ENCODE data around the gene IL27RA. TPM values are rescaled to one million over a fixed set of nuclear protein-coding genes. Genes with fewer than 3 reads are reported as not detected.

IL27RA gene
- total and polyA plus RNA-seq, 2 of the 4 experiments (the other 2 are of a cell fraction), result 2.9 to 5.1 TPM

DNA sequence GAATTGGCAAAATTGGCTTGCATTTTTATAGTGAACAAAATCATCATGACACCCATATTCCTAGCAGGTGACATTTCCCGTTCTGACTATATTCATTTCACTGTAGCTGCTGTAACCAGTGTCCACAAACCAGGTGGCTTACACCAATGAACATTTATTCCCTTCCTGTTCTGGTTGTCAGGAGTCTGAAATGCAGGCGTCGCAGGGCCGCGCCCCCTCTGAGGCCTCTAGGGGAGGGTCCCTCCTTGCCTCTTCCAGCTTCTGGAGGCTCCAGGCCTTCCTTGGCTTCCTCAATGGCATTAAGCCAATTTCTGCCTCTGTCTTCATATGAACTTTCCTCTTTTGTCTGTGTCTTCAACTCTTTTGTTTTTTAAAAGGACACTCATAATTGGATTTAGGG is 10.1 kb upstream of the IL27RA start:
- H4K20me1 ChIP-seq (ENCODE audit: insufficient read depth, low read length), result no peaks in the 10 kb centered on the region
- no peak overlapping the region for H3K4ac ChIP-seq (ENCODE audit: low read depth, low read length)
- dilution Hi-C loops (cut with HindIII; ENCODE audit: low sequenced_read_pairs, unreplicated experiment) (no loop called here), intact Hi-C loops (cut with micrococcal nuclease) (no loop called here), in situ Hi-C loops (cut with MboI; ENCODE audit: low sequenced_read_pairs) (no loop called here)
- no peaks in the 10 kb centered on the region for H3K27me3 ChIP-seq (ENCODE audit: control insufficient read depth, insufficient read depth, low read length)
- H3K14ac ChIP-seq (replicated peaks; ENCODE audit: low read depth, low read length), result no peak overlapping the region
- no peak overlapping the region for H2AFZ ChIP-seq (replicated peaks; ENCODE audit: low read length, poor library complexity)
- H3K4me1 ChIP-seq (ENCODE audit: control insufficient read depth, insufficient read depth, low read length), result no peaks in the 10 kb centered on the region
- no peak overlapping the region for H3K23ac ChIP-seq (ENCODE audit: low read depth, low read length)
- CTCF ChIA-PET, result interaction anchor here (1.0 kb wide), 1 partner anchor 10 kb away, joined by 3 read pairs; the partner anchor contains the start of gene IL27RA
- no peak overlapping the region for H4K5ac ChIP-seq (ENCODE audit: low read depth, low read length)
- POLR2A ChIA-PET (ENCODE audit: unreplicated experiment), result no interaction called here
- H3K9ac ChIP-seq (ENCODE audit: low read depth, low read length), result no peak overlapping the region
- H2BK120ac ChIP-seq (ENCODE audit: low read depth, low read length), result no peak overlapping the region
- no peak overlapping the region for H2AK5ac ChIP-seq (ENCODE audit: low read depth, low read length)
- no peak overlapping the region for H3K18ac ChIP-seq (ENCODE audit: low read depth, low read length)
- H3K4me2 ChIP-seq (ENCODE audit: low read depth, low read length), result no peak overlapping the region
- no peaks in the 10 kb centered on the region for H3K9me3 ChIP-seq (ENCODE audit: control insufficient read depth, insufficient read depth, low read length)
- H4K8ac ChIP-seq (ENCODE audit: low read depth in 2 of 2, low read length in 2 of 2), result no peak overlapping the region
- no peak overlapping the region for H3K56ac ChIP-seq (ENCODE audit: extremely low read depth, insufficient read depth, low read length)
- H3K79me1 ChIP-seq (ENCODE audit: low read depth in 1 of 2, low read length in 2 of 2), result no peaks in the 10 kb centered on the region
- no peak for TF ChIP-seq NFE2L2 (IDR thresholded peaks at IDR 0.05; ENCODE audit: low read depth, low read length)
- TF ChIP-seq POLR2A (IDR thresholded peaks at IDR 0.05; ENCODE audit: low read depth, low read length), result no peak
- TF ChIP-seq CTCF (conservative IDR thresholded peaks at IDR 0.05; ENCODE audit: low read depth, low read length), result no peak
- TF ChIP-seq RAD21 (IDR thresholded peaks at IDR 0.05; ENCODE audit: low read length), result no peak
- TF ChIP-seq MAZ (IDR thresholded peaks at IDR 0.05; ENCODE audit: borderline replicate concordance, low read depth, low read length), result no peak
- no peak for TF ChIP-seq CEBPB (IDR thresholded peaks at IDR 0.05; ENCODE audit: low read depth, low read length)
- no peak for TF ChIP-seq BHLHE40 (IDR thresholded peaks at IDR 0.05; ENCODE audit: low read depth, low read length)
- no peak for TF ChIP-seq SMC3 (IDR thresholded peaks at IDR 0.05; ENCODE audit: low read depth, low read length)
- TF ChIP-seq RFX5 (IDR thresholded peaks at IDR 0.05; ENCODE audit: low read depth, low read length), result no peak
- no peak for TF ChIP-seq MAFK (IDR thresholded peaks at IDR 0.05; ENCODE audit: low read depth, low read length)
- TF ChIP-seq RCOR1 (IDR thresholded peaks at IDR 0.05; ENCODE audit: insufficient replicate concordance, low read length), result no peak
- no peak for TF ChIP-seq USF2 (IDR thresholded peaks at IDR 0.05; ENCODE audit: low read depth, low read length)
- no peak overlapping the region for H3K27ac ChIP-seq (ENCODE audit: insufficient read depth, low read length)
- 64% methylated on average over 5 of the region's 5 CpGs; no CpG with 5 or more reads in 1 of the 2 experiments for WGBS, 2 experiments (ENCODE audit: extremely low coverage in 2 of 2, insufficient read length in 1 of 2)
- ATAC-seq (ENCODE audit: low read depth) (no peak), DNase-seq (no peak)
- H3K36me3 ChIP-seq (ENCODE audit: control insufficient read depth, insufficient read depth, low read length), result no peaks in the 10 kb centered on the region
- no peak overlapping the region for H2BK5ac ChIP-seq (ENCODE audit: low read depth, low read length, poor library complexity, severe bottlenecking)
- H4K91ac ChIP-seq (ENCODE audit: insufficient read depth, low read depth, low read length), result no peak overlapping the region
- no peak overlapping the region for H2BK20ac ChIP-seq (ENCODE audit: low read depth, low read length)
- no peaks in the 10 kb centered on the region for H3K9me1 ChIP-seq (ENCODE audit: insufficient read depth, low read length)
- no TSS peak for BruUV-seq (replicated peaks)
- no peak overlapping the region for H2BK15ac ChIP-seq (ENCODE audit: low read depth, low read length)
- no peak overlapping the region for H2AK9ac ChIP-seq (replicated peaks; ENCODE audit: low read depth, low read length, poor library complexity)
- no peak overlapping the region for H3K4me3 ChIP-seq (ENCODE audit: insufficient read depth, low read depth, low read length)

Data from IMR-90 (cell line).